Inflammatory macrophage (primary cell): ENCODE data around the gene ZNF444.
"Not testable (repeated sequence)": the region's sequence is repeated elsewhere in the genome, so short reads cannot be mapped to it uniquely, and the experiment has no call there.

ENCODE experiments used
- DNase-seq, 2 donors: peaks; one replicate each; pipeline ENCODE4 v3.0.0-alpha.2; 2020 to 2022

Gene ZNF444

DNA sequence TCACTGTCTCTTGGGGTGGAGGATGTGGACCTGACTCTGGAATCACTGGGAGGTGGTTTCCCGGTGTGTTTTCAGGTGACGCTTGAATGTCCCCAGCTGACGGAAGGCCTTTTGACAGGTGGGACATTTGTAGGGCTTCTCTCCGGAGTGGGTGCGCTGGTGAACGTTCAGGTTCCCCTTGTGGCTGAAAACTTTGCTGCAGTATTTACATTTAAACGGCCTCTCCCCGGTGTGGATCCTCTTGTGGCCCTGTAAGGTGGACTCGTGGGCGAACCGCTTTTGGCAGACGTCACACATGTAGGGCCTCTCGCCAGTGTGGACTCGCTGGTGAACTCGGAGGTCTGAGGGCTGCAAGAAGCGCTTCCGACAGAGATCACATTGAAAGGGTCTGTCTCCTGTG is 48.7 kb downstream of the ZNF444 start:
- DNase-seq: no peak

DNA sequence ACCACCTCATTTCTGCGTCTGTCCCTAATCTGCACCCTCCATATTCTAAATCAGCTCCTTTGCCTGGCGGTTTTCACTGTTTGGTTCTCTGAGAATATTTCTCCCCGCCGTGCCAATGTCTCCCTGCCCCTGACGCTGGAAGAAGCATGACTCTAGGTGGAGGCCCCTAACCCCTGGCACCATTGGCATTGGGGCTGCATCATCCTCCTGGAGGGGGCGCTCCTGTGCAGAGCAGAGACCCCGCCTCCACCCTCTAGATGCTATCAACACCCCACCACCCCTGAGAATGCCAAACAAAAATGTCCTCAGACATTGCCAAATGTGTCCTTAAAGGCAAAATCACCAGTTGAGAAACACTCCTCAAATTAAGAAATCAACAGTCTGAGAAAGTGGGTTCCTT is 50.0 kb downstream of the ZNF444 start:
- DNase-seq: no peak

DNA sequence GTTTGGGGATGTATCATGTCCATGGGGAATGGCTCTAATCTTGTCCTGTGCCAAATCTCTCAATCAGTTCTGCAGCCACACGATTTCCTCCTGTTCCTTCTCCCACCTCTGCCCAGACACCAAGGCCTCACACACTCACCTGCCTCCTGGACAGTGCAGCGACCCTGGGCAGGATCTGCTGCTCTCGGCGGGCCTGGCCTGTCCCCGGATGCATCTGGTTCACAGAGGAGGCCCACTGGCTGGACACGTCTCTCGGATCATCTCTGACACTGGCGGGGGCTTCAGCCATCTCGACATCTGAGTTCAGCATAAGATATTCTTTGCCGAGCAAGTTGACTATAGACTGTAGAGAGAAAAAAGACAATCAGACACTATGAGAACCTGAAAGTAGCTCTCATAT is 50.6 kb downstream of the ZNF444 start:
- no peak for DNase-seq

DNA sequence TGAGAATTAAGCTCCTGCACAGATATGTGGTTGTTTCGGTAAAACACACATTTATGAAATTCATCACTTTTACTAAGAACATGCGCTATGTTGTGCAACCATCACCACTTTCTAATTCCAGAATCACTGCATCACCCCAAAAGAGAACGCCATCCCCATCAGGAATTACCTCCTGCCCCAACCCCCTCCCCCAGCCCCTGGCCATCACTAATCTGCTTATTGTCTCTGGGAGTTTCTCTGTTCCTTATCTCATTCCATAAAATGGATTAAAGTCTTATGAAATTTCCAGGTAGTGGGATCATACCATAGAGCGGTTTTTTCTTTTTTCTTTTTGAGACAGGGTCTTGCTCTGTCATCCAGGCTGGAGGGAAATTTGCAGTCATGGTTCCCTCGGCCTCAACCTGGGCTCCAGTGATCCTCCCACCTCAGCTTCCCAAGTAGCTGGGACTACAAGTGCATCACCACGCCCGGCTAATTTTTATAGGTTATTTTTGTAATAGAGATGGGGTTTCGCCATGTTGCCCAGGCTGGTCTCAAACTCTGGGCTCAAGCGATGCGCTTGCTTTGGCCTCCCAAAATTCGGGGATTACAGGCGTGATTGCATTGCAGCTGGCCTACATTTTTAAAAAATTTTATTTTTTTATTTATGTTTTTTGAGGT is 53.0 kb downstream of the ZNF444 start:
- DNase-seq: no peak

DNA sequence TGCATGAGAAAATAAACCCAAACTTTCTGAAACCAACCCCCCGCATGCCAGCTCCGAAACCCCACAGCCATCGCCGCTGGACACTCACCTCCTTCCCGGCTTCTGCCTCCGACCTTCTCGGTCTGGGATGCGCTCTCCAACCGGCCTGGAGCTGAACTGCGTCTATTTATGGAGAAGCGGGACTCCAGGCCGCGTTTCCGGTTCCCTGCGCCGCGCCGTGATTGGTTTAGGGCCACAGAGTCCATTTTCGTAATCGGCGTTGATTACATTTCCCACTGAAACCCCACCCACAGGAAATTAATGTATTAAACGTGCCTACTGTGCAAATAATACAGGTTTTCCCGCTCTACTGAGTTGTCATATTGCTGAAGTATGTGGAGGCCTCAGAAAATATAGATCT is 56.6 kb downstream of the ZNF444 start, which contains the start of gene ZSCAN5B:
Gene ZSCAN5B (minus strand): TSS at position 138 of the 400 bp plus-strand sequence. CDS start 4,731 bp downstream, outside the sequence.
- not testable (repeated sequence) for DNase-seq

DNA sequence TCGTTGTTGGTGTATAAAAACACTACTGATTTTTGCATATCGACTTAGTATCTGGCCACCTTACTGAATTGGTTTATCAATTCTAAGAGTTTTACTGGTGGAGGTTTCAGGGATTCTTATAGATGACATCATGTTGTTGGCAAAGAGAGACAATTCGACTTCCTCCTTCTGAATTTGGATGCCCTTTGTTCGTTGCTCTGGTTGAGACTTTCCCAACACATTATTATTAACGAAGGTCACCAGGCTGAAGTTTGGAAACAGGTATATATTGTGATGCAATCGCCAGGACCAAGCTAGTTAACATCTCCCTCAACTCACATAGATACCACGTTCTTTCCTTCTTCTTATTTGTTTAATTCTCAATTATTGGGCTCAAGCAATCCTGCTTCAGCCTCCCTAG is 58.6 kb downstream of the ZNF444 start:
- no peak for DNase-seq

DNA sequence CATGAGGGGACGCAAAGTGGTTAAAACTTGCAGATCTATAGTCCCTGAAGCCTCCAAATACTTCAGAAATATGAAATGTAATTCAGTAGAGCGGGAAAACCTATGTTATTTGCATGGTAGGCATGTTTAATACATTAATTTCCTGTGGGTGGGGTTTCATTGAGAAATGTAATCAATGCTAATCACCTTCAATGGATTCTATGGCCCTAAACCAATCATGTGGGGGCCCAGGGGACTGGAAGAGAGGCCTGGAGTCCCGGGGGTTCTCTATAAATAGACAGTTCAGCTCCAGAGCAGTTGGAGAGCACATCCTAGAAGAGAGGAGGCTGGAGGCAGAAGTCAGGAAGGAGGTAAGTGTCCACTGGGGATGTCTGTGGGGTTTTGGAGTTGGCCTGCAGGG is 60.9 kb downstream of the ZNF444 start, which contains the start of gene ZSCAN5C:
Gene ZSCAN5C (plus strand): TSS at position 301 of the 400 bp plus-strand sequence. CDS start 3,641 bp downstream, outside the sequence.
- DNase-seq: no peak

DNA sequence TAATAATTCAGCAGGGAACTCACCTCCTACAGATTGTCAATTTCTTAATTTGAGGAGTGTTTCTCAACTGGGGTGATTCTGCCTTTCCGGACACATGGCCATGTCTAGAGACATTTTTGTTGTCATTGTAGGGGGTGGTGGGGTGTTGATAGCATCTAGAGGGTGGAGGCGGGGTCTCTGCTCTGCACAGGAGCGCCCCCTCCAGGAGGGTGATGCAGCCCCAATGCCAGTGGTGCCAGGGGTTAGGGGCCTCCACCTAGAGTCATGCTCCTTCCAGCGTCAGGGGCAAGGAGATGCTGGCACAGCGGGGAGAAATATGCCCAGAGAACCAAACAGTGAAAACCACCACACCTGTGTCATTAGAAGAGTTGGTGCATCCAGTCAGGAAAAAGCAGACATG is 66.5 kb downstream of the ZNF444 start:
- not testable (repeated sequence) for DNase-seq

DNA sequence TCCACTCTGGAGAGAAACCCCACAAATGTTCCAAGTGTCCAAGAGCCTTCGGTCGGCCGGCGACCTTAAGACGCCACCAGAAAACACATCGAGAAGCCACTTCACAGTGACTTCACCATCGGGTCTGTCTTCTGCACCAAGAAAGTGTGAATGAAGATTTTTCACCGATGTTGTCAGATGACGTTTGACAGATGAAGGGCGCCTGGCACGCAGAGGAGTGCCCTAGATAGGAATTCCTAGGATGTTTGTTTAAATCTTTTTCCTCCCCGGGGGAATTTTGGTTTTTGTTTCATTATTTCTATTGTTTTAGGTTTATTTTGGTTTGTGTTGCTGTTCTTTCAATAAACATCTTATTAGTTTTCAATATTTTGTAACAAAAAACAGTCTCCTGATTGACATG is 68.0 kb downstream of the ZNF444 start:
- DNase-seq: no peak

DNA sequence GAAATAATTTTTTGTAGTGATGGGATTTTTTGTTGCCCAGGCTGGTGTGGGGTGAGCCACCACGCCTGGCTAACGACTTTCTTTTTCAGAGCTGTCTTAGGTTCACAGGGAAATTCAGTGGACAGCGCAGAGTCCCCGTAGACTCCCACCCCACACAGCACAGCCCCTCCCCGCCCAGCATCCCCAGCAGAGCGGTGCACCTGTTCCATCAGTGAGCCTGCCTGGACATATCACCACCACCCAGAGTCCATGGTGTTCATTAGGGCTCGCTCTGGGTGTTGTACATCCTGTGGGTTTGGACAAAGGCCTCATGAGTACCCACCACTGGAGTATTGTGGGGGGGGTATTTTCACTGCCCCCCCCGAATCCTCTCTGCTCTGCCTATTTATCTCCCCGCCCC is 68.9 kb downstream of the ZNF444 start:
- not testable (repeated sequence) for DNase-seq
